Measurements from ENCODE around the gene LY6G6F.
A peak's percentile ranks its signal among the peaks of the same experiment; 100 is the strongest.

LY6G6F gene

DNA sequence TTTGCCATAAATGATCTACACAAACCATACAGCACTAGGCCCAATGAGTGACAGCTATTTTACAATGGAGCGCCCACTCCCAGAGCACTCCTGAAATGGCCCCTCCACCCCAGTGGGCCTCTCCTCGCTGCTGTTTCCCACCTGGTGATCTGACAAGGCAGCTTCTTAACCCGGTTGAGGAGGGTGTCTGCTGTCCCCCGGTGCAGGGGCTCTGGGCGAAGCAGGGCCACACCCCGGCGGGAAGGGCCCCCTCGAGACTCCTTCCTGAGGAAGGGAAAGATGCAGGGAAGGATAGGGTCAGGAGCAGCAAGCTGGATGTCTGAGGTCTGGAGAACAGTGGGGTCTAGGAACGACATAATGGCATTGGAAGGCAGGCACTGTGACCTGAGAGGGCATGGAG lies 13.8 kb upstream of the LY6G6F start:
- Mint-ChIP-seq H3K4me3 (no peak overlapping the region), H3K27me3 (ENCODE audit: low read depth) (no peaks in the 10 kb centered on the region), H3K27ac (no peak overlapping the region), H3K36me3 (ENCODE audit: low read depth) (peaks cover 63% of the 10 kb centered on the region), H3K9me3 (no peaks in the 10 kb centered on the region), H3K4me1 (peaks cover under 1% of the 10 kb centered on the region)
- TF ChIP-seq, protein P1, sequence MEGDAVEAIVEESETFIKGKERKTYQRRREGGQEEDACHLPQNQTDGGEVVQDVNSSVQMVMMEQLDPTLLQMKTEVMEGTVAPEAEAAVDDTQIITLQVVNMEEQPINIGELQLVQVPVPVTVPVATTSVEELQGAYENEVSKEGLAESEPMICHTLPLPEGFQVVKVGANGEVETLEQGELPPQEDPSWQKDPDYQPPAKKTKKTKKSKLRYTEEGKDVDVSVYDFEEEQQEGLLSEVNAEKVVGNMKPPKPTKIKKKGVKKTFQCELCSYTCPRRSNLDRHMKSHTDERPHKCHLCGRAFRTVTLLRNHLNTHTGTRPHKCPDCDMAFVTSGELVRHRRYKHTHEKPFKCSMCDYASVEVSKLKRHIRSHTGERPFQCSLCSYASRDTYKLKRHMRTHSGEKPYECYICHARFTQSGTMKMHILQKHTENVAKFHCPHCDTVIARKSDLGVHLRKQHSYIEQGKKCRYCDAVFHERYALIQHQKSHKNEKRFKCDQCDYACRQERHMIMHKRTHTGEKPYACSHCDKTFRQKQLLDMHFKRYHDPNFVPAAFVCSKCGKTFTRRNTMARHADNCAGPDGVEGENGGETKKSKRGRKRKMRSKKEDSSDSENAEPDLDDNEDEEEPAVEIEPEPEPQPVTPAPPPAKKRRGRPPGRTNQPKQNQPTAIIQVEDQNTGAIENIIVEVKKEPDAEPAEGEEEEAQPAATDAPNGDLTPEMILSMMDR (IDR thresholded peaks at IDR 0.05; ENCODE audit: unreplicated experiment in 3 of 3) = no peak

DNA sequence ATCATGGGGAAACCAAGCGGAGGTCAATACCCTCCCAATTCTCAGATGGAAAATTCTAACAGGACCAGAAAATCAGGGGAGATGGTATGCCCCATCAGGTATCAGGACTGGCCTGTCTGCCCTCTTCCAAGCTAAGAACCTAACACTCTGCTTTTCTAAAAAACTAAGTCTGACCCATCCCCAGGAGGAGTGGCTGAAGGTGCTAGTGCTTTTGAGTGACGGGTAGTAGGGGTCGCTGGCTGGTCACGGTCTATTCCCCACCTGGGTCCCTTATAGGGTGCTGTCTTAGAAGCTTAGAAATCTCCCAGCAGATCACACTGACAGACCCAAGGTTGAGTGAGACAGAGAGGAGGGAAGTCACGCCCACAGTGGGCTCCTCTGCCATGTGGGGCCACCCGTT lies 13.1 kb upstream of the LY6G6F start:
- Mint-ChIP-seq H3K27ac (no peak overlapping the region), H3K9me3 (no peaks in the 10 kb centered on the region), H3K27me3 (ENCODE audit: low read depth) (no peaks in the 10 kb centered on the region), H3K4me3 (no peak overlapping the region), H3K4me1 (no peaks in the 10 kb centered on the region), H3K36me3 (ENCODE audit: low read depth) (peaks cover 64% of the 10 kb centered on the region)
- TF ChIP-seq, protein P1 (IDR thresholded peaks at IDR 0.05; ENCODE audit: unreplicated experiment in 3 of 3) = no peak

DNA sequence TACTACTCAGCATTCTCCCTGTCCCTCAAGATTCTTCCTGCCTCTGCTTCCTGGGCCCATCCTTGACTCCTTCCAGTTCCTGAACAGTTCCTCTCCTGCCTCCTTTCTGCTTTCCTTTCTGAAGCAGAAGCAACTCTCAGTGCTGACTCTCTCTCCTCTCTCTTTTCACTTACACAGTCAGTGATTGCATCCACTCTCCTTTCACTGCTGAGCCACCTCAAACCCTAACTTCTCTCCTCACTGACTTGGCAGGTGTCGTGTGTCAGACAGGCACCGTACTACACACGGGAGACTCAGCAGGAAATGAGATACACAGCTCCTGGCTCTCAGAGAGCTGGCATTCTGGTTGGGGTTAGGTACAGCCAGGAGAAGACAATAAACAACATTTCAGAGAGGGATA lies 9.1 kb upstream of the LY6G6F start:
- Mint-ChIP-seq H3K36me3 (ENCODE audit: low read depth) (peaks cover 48% of the 10 kb centered on the region), H3K4me3 (no peak overlapping the region), H3K9me3 (no peaks in the 10 kb centered on the region), H3K27me3 (ENCODE audit: low read depth) (no peaks in the 10 kb centered on the region), H3K4me1 (peaks cover 10% of the 10 kb centered on the region), H3K27ac (peak overlapping the region in 1 of 3 experiments; percentile 0)
- TF ChIP-seq, protein P1 (IDR thresholded peaks at IDR 0.05; ENCODE audit: unreplicated experiment in 3 of 3) = no peak

DNA sequence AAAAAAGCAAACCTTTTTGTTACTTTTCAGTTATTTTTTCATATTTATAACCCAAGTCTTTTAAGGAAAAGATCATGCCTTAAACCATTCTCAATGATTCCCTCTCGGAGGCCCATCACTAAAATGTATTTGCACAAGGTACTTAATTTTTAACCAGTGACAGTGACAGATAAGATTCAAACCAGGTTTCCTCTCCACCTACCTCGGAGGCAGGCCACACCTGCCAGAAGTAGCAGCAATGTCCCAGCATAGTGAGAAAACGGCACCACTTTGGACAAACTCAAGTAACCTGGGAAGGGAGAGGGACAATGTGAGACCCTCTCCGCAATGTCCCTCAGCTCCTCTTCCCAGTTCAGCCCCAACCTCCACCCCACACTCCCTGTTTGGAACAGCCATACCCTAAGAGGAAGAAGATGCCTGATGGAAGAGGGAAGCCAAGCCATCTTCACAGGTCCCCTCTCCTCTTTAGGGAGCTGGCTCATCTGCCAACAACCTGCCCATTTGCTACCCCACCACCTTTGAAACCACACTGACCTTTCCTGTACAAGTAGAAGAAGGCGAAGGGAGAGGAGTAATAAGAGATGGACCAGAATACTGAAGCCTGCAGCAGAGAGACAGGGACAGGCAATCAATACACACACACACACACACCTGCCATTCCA lies 5.8 kb upstream of the LY6G6F start:
- TF ChIP-seq, protein P1 (IDR thresholded peaks at IDR 0.05; ENCODE audit: unreplicated experiment in 3 of 3) = no peak
- H3K4me3 Mint-ChIP-seq = peak overlapping the region; percentile 98 to 99 (median 98)
- no peaks in the 10 kb centered on the region for H3K27me3 Mint-ChIP-seq (ENCODE audit: low read depth)
- peaks cover 16% of the 10 kb centered on the region for H3K4me1 Mint-ChIP-seq
- no peaks in the 10 kb centered on the region for H3K9me3 Mint-ChIP-seq
- H3K27ac Mint-ChIP-seq = peak overlapping the region in 1 of 3 experiments; percentile 90
- H3K36me3 Mint-ChIP-seq (ENCODE audit: low read depth) = peaks cover 27% of the 10 kb centered on the region

DNA sequence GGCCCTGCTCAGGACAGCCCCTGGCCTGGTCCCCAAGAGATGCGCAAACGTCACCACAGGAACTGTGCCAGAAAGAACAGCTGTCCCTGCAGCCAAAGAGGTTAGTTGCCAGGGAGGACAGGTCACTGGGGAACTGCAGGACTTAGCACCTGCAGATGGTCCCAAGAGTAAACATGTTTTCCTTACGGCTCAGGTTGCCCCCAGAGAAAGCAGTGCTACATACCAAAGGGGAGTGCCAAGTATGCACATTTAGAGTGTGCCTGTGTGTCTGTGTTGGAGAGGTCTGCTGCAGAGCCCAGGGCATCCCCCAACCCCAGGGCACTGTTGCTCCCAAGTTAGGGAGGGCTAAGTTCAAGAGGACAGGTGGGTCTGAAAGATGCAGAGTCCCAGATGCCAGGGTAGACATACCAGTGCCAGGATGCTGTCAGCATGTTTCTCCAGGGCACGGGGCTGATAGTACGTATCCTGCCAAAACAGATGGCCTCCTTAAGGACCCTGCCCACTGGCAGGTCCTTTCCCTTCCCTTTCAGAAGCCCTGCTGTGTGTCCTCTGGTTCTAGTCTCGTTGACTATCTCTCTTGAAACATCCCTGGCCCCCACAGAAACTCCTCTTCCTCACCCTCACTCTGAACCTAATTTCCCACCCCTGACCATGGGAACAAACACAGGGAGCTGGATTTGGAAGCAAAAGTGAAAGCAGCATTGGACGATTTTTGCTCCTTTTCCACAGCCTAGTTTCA lies 4.8 kb upstream of the LY6G6F start:
- Mint-ChIP-seq H3K9me3 (no peaks in the 10 kb centered on the region), H3K4me3 (peak overlapping the region; percentile 98 to 99 (median 98)), H3K27me3 (ENCODE audit: low read depth) (peaks cover 2% of the 10 kb centered on the region), H3K36me3 (ENCODE audit: low read depth) (peaks cover 22% of the 10 kb centered on the region), H3K4me1 (peaks cover 16% of the 10 kb centered on the region), H3K27ac (peak overlapping the region; percentile 90 to 96 (median 94))
- TF ChIP-seq, protein P1 (IDR thresholded peaks at IDR 0.05; ENCODE audit: unreplicated experiment in 3 of 3) = no peak

All from nephron (organoid).